Ureter (tissue), 1 donor: ENCODE results near the gene GSG1L. TPM values are rescaled to one million over a fixed set of nuclear protein-coding genes. Genes with fewer than 3 reads are reported as not detected.

Experiments
- DNase-seq: peaks from one replicate; pipeline ENCODE4 v3.0.0-alpha.2; 2020; ENCODE audit warnings: low spot score
- total RNA-seq: library from RNA; stranded (reverse); gene quantifications from one replicate; pipeline ENCODE4 v1.2.4, GENCODE V29; 2023
- donor health status: DM: yes; HTN: yes; CAD: no.

GSG1L gene
- total RNA-seq, 1 donor from 2014 or later = 0.21 TPM

- no peak for DNase-seq
Measured at GRCh38 chr16:27774779-27775178, 288.7 kb downstream of the GSG1L start.

GRCh38 chr16:27773344-27773743, 290.2 kb downstream of the GSG1L start:
- no peak for DNase-seq

- no peak for DNase-seq
Measured at GRCh38 chr16:27772093-27772825, 291.3 kb downstream of the GSG1L start.

DNA sequence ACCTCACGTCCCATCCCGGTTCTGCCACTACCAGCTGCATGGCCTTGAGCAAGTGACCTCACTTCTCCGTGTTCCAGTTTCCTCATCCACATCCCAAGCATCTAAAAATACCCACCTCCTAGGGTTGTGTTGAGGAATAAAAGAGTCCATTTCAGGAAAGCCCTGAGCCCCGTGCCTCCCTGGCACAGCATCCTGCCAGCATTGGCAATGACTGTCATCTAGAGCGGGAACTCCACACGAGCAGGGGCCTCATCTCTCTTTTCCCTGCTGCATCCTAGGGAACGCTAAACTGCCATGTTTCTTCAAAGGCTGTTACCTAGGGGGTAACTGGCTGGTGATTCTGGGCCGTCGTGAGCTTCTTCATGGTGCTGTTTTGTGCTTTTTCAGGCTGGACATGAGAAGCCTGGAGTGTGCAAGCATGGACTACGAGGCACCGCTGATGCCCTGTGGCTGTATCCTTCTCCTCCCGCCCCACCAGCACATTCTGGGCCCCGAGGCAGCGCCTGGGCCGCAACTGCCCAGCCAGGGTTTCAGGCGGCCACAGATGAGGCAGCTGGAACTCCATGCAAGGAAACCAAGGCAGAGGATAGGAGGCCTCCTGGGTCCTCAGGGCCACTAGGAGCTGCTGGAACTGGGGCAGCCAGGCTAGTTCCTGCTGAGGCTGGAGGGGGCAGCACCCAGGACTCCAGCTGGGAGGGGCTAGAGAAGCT, 292.2 kb downstream of the GSG1L start:
- DNase-seq = no peak

DNA sequence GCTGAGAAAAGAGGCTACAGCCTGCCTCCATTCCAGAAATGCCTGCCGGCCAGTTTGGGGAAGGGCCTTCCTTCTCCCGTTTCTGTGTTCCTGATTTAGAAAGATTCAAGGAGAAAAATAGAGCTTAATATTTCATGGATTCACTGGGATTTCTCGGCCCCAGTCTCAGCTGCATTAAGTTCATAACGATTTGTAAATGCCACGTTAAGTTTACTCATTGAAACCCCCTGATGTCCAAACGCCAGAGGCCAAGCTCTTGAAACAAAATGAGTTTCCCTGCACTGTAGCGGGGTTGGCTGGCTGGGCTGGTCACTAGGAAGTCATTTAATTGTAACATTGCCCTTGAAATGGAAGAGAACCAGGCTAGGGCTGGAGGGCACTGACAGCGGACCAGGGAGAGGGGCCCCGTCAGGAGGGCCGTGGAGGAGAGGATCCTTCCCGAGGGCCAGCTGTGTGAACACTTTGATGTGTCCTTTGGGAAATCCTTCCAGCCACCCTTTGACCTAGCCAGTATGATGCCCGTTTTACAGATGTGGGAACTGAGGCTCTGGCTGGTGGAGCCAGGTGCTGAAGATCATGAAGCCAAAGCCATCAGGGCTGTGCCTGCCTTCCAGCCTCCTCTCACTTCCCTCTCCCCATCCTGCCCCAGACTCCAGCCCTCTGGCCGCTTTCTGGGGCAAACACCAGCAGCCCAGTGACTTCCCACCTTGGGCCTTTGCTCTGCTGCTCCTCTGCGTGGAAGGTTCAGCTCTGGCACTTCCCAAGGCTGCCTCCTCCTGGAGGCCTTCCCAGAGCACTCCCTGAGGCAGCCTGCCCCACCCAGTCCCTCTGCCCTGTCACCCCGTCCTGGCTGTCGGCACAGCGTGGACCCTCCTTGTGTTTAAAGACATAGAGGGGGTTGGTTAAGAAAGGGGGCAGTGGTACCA, 293.0 kb downstream of the GSG1L start:
- no peak for DNase-seq

GRCh38 chr16:27769561-27770255, 293.8 kb downstream of the GSG1L start:
- DNase-seq = no peak

DNA sequence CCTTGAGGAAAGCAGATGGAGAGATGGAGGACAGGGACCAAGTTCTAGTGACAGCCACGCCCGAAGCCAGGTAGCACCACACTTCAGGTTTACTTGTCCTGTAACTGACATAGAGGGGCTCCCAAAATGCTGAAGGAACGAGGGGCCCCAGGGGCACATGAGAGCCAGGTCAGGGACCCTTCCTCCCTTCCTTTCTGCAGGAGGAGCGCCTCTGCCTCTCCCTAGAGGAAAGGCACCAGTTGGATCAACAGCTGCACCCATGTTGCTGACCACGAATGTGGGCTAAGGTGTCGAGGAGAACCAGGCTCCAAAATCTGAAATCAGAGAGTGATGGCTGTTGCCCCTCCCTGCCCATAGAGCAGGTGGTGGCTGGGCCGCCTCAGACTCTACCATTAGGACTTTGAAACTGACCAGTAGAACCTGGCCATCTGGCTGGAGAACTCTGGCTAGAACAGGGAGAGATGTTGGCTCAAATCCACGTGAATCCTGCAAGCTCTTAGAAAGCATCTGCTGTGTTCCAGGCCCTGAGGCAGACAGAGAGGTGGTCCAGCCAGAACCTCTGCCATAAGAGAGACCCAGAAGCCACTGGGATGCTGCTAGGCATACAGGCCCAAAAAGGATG, 294.8 kb downstream of the GSG1L start:
- no peak for DNase-seq

DNA sequence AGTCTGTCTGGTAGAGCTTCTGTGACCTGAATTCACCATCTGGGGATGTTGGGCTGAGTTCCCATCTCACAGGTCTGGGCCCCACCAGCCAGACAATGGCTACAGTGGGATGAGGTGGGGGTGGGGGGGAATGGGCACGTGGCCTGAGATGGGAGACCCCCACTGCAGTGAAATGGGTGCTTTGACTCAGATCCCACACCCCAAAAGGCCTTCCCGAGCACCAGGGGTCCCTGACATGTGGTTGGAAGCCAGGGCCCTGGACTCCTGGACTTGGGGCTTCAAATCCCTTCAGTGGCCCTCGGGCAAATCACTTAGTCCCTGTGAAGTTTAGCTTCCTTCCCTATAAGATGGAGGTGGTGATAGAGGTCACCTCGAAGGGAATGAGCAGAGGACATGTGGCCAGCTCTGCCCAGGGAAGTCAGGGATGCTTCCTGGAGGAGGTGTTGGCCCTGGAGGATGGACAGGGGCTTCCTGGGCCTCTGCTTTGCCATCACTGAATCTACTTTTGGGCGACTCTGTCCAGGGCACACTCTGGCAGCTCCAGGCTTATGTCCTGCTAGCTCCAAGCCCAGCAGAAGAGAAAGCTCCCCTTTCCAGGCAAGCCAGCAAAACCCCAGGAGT, 295.4 kb downstream of the GSG1L start:
- no peak for DNase-seq

DNA sequence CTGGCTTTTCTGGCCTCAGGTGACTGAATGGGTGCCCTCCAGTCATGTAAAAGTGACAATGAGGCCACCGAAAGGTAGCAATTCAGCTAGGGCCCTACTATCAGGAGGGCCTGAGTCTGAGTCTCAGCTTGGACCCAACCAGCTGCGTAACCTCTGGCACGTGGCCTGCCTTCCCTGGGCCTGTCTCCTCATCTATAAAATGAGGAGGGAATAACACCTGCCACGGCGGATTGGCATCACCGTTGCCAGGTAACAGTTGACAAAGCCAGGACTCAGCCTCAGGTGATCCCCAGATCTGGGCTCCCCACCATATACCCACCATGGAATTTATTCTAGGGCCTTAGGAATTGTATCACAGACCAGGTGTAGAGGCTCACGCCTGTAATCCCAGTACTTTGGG, 296.4 kb downstream of the GSG1L start:
- DNase-seq = no peak

DNA sequence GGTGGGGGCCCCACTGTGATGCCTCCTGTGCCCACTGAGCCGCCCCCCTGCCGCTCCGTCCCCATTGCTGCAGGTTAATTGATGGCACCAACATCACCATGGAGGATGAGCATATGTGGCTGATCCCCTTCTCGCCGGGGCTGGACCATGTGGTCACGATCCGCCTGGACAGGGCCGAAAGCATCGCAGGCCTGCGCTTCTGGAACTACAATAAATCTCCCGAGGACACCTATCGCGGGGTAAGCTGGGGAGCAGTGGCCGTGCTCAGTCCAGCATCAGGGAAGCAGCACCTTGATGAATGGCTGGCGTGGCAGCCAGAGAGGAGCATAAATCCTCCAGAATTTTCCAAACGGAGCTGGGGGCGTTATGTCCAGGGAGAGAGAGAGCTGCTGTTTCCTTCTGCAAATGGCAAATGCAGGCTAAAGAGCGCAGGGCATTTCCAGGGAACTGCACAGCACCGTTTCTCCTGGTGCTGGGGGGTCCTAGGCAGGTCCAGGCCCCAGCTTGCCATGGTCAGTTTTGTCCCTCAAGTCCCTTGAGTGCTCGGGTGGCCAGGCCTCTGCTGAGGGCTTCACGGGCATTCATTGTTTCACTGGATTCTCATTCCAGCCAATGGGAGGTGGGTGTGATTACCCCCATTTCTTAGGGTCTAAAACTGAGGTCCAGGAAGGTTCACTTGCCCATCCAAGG, 297.1 kb downstream of the GSG1L start:
- DNase-seq = no peak

- no peak for DNase-seq
Measured at GRCh38 chr16:27764869-27765675, 298.4 kb downstream of the GSG1L start.

DNA sequence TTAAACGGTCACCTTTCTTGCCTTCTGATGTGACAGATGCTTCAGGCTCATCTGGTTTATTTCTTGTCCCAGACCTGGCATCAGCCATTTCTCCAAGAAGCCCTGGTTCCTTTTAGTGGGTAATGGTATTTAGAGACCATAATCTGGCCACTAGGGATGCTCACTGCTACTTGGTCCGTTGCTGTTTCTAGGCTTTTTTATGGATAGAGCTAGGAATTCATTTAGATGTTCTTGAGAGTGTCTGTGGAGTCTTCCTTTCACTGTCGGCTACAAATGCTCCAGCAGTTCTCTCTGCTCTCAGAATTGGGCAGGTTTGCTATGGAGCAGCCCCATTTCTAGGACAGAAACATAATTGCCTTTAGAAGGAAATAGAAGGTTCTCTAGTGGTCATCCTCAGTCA, 299.1 kb downstream of the GSG1L start:
- no peak for DNase-seq

DNA sequence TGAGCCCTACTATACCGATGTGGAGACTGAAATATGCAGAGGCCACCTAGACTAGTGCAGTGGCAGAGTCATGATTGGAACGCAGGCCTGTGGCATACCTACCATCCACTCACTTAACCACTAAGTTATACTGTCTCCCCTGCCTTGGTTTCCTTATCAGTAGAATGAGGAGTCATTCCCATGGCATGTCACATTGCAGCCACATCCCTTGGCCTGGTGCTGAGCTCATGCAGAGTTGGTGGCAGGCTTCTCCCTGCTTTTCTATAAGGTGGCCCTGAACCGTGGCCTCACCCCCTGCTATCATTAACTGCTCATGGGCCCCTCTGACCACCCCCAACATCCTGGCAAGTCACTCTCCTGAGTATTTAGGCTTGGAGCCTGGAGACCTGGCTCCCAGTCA, 301.1 kb downstream of the GSG1L start:
- no peak for DNase-seq

DNA sequence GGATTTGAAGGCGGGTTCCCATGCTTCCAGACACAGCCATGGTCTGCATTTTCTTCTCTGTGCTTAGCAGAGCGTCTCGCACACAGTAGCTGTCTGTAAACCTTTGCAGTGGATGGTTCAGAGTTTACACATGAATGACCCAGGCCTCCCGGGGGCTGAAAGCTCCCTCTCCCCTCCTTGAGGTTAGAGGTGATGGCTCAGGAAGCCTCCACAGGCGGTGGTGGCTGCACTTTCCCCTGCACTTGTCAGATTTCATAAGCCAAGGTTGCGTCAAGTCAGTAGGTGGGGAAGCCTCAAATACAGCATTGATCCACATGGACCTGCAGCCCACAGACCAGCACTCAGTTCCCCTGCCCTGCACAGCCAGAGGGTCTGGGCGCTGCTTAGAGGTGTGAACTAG, 301.7 kb downstream of the GSG1L start:
- DNase-seq = no peak

DNA sequence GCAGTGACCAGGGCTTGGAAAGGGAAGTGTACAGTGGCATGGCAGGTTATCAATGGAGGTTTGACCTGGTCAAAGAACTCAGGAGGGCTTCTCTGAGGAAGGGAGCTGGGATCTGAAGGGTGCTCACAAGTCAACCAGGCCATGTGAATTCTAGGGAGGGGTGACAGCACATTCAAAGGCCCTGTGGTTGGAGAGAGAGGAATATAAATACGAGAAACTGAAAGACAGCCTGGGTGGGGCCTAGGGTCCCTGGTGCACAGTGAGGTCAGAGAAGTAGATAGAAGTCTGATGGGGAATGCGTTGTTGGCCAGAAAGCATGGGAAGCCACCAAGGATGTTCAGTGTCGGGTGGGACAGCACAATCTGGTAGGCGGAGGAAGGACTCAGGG, 302.7 kb downstream of the GSG1L start:
- no peak for DNase-seq

DNA sequence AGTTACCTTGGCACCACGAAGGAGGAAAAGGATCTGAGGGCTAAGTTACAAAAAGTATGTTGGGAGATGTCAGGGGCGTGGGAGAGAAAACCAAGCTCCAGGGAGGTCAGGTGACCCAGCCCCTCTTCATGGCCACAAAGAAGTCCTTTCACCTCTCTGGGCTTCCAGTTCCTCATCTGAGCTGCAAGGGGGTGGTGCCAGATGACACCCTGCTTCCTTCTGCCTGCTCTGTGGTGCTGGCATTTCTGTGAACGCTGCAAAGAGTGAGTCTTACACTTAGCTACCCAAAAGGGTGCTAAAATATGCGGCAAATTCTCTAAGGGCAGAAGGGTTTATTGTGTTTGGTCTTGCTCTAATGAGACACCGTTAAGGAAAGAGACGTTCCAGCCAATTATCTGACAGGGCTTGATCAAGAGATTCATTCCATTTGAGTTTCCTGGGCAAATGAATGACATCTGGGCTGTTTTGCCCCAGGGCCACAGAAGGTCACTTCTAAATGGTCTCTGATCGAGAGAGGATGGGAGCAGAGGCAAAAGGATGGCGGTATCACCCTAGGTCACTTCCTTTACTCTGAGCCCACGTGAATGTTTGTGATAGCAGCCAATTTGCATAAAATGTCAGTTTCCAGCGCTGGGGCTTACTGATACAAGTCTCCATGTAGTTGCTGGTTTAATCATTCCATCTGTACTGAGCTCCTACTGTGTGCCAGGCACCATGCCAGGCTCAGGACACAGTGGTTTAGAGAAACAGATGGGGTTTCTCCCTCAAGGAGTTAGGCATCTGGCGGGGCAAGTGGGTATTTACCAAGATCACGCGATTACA, 303.3 kb downstream of the GSG1L start:
- DNase-seq = no peak

- no peak for DNase-seq
Measured at GRCh38 chr16:27759301-27759871, 304.1 kb downstream of the GSG1L start.

DNA sequence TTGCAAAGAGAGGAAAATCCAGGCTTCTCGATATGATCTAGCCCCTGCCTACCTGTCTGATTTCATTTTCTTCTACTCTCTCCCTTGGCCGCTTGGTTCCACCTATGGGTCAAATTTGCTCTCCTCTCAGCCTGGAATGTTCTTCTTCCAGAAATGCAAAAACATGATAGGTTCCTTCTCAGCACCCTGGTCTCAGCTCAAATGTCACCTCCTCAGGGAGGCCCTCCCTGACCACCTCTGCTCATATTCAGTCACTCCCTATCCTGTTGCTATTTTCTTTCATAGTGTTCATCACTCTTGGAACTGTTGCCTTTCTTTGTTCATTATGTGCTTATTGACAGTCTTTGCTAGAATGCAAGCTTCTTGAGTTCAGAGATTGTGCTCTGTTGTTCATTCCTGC, 305.0 kb downstream of the GSG1L start:
- no peak for DNase-seq
